Spinal cord (tissue), 10 donors: ENCODE data around the gene C1orf87. TPM values are rescaled to one million over a fixed set of nuclear protein-coding genes. Genes with fewer than 3 reads are reported as not detected.

Experiments used
- DNase-seq, 6 donors: peaks; one replicate each; pipeline versions ENCODE4 v3.0.0 to v3.0.0-alpha.2; 2013 to 2015; ENCODE audit warnings: low spot score in 6 of 6, low read depth in 4 of 6
- H3K27ac ChIP-seq: one replicate; pipeline ENCODE4 v1.5.1; 2013; ENCODE audit warnings: low read depth, low read length, control low read depth
- H3K27me3 ChIP-seq: one replicate; pipeline ENCODE4 v1.6.1; 2013; ENCODE audit warnings: low read length; ENCODE audit not compliant: control insufficient read depth, insufficient read depth
- H3K36me3 ChIP-seq: one replicate; pipeline ENCODE4 v1.6.1; 2013; ENCODE audit warnings: low read length; ENCODE audit not compliant: control insufficient read depth, insufficient read depth
- H3K4me1 ChIP-seq: one replicate; pipeline ENCODE4 v1.6.1; 2013; ENCODE audit warnings: low read length; ENCODE audit not compliant: control insufficient read depth, insufficient read depth
- H3K4me3 ChIP-seq: one replicate; pipeline ENCODE4 v1.5.1; 2013; ENCODE audit warnings: low read depth, low read length, control low read depth
- H3K9me3 ChIP-seq: one replicate; pipeline ENCODE4 v1.6.1; 2013; ENCODE audit warnings: low read length; ENCODE audit not compliant: control insufficient read depth, insufficient read depth
- WGBS: methylation state at CpG from one replicate; pipeline ENCODE4 v1.1.5; 2013; ENCODE audit warnings: missing lambda C conversion rate; ENCODE audit not compliant: insufficient coverage; 5-methylcytosine and 5-hydroxymethylcytosine counted together
- polyA plus RNA-seq, 2 donors: library from polyadenylated mRNA; unstranded; fragments of 120-200 nt; gene quantifications; one replicate each; pipeline ENCODE4 v1.2.1, GENCODE V29; 2013; ENCODE audit not compliant: insufficient read length in 2 of 2
- total RNA-seq, 2 donors: library from RNA; depleted of rRNA in 1 of 2; stranded (reverse); fragments of 120-200 nt in 1 of 2; fragments of >200 nt in 1 of 2; gene quantifications; one replicate each; pipeline versions ENCODE4 v1.2.3 to v1.2.4, GENCODE V29; 2013 to 2014
- donor health status: healthy.

The C1orf87 gene
- total and polyA plus RNA-seq, 4 donors: 1.1 to 3.2 (median 1.6) TPM

- no peaks in the 10 kb centered on the region for H3K4me1 ChIP-seq
- H3K4me3 ChIP-seq: no peak overlapping the region
- no peak for DNase-seq
- H3K36me3 ChIP-seq: no peaks in the 10 kb centered on the region
- H3K27ac ChIP-seq: no peak overlapping the region
- peaks cover 6% of the 10 kb centered on the region for H3K9me3 ChIP-seq
- no peaks in the 10 kb centered on the region for H3K27me3 ChIP-seq
These were observed 28.7 kb downstream of the C1orf87 start for GRCh38 chr1:60044881-60045280.

- no peaks in the 10 kb centered on the region for H3K27me3 ChIP-seq
- no peak overlapping the region for H3K27ac ChIP-seq
- H3K36me3 ChIP-seq: no peaks in the 10 kb centered on the region
- H3K4me1 ChIP-seq: no peaks in the 10 kb centered on the region
- DNase-seq: no peak
- WGBS: no CpG with 5 or more reads among the region's 2 CpGs
- no peak overlapping the region for H3K4me3 ChIP-seq
- no peaks in the 10 kb centered on the region for H3K9me3 ChIP-seq
These were observed 31.8 kb downstream of the C1orf87 start for GRCh38 chr1:60041783-60042182.

- no peaks in the 10 kb centered on the region for H3K9me3 ChIP-seq
- H3K4me3 ChIP-seq: no peak overlapping the region
- 86% methylated on average over 1 of the region's 1 CpG for WGBS
- H3K36me3 ChIP-seq: no peaks in the 10 kb centered on the region
- no peak overlapping the region for H3K27ac ChIP-seq
- no peaks in the 10 kb centered on the region for H3K27me3 ChIP-seq
- no peak for DNase-seq
- no peaks in the 10 kb centered on the region for H3K4me1 ChIP-seq
These were observed 35.9 kb downstream of the C1orf87 start for GRCh38 chr1:60037669-60038068.

DNA sequence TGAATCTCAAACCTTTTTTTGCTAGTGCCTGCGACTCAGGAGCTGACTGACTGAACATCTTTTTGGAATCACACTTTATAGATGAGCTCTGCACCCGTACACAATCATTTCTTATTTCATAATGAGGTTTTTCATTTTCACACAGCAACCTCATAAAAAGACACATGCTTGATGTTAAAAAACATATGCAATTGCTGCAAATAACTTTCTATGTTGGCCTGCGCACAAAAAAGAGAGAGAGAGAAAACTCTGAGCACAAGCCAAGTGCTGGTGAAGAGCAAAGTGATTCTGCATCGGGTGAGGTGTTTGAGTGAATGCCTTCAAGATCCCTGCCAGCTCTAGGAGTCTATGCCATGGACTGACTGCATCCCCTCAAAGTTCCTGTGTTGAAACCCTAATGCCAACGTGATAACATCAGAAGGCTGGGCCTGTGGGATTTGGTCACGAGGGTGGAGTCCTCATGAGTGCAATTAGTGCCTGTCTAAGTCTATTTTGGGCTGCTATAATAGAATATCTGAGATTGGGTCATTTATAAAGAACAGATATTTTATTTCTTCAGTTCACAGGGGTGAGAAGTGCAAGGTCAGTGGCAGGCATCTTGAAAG, 36.6 kb downstream of the C1orf87 start:
- Histone ChIP-seq H3K27ac (no peak overlapping the region), H3K9me3 (no peaks in the 10 kb centered on the region), H3K36me3 (no peaks in the 10 kb centered on the region), H3K27me3 (no peaks in the 10 kb centered on the region), H3K4me1 (no peaks in the 10 kb centered on the region), H3K4me3 (no peak overlapping the region)
- DNase-seq: peak in 2 of 6 donors; percentile 26 to 70
- WGBS: 77% methylated on average over 4 of the region's 6 CpGs

GRCh38 chr1:60035921-60036320, 37.6 kb downstream of the C1orf87 start:
- H3K4me3 ChIP-seq: no peak overlapping the region
- no peaks in the 10 kb centered on the region for H3K36me3 ChIP-seq
- no peak overlapping the region for H3K27ac ChIP-seq
- no peaks in the 10 kb centered on the region for H3K9me3 ChIP-seq
- no peaks in the 10 kb centered on the region for H3K4me1 ChIP-seq
- peak in 1 of 6 donors; percentile 50 for DNase-seq
- WGBS: 100% methylated on average over 1 of the region's 2 CpGs
- no peaks in the 10 kb centered on the region for H3K27me3 ChIP-seq

DNA sequence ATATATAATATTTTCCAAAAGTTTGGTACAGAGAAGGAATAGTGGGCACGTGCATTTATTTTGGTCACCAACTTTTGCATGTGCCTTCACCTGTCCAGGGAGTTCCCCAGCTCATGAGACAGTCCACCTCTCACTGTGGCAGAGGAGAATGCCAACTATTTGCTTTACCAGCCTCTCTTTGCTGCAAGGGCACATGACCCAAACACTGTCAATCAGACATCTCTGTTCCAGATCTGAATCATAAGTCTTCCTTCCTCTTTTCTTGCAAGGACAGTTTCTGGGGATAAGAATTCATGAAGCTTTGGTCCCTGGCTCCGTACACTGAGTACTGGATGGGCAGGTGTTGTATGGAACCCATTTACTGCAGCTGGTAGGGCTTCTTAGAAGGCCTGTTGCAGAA, 38.6 kb downstream of the C1orf87 start:
- Histone ChIP-seq H3K9me3 (no peaks in the 10 kb centered on the region), H3K4me3 (no peak overlapping the region), H3K27me3 (no peaks in the 10 kb centered on the region), H3K36me3 (no peaks in the 10 kb centered on the region), H3K27ac (no peak overlapping the region), H3K4me1 (no peaks in the 10 kb centered on the region)
- DNase-seq: no peak
- WGBS: no CpG with 5 or more reads among the region's 2 CpGs

DNA sequence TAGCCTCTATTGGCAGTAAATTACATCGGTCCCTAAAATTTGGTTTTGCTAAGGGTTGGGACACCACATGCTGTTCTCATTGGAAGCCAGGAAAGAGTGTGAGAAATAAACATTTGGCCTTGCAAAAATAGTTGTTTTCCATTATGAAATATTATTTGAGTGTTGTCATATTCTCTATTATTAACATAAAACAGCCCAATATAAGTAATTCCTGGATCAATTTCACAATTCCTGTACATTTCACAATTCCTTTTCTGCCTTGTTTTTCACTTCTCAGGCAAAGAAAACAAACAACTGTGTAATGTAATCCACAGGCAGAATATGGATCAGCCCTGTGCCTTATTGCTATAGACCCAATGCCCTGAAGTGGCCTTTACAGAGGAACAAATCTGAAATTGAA, 40.5 kb downstream of the C1orf87 start:
- no peaks in the 10 kb centered on the region for H3K36me3 ChIP-seq
- H3K4me3 ChIP-seq: no peak overlapping the region
- no peak for DNase-seq
- no peaks in the 10 kb centered on the region for H3K4me1 ChIP-seq
- no peak overlapping the region for H3K27ac ChIP-seq
- H3K9me3 ChIP-seq: no peaks in the 10 kb centered on the region
- WGBS: no CpG with 5 or more reads among the region's 1 CpG
- H3K27me3 ChIP-seq: no peaks in the 10 kb centered on the region

GRCh38 chr1:60031146-60031545, 42.4 kb downstream of the C1orf87 start:
- no peaks in the 10 kb centered on the region for H3K27me3 ChIP-seq
- no peak overlapping the region for H3K27ac ChIP-seq
- 90% methylated on average over 2 of the region's 3 CpGs for WGBS
- H3K4me3 ChIP-seq: no peak overlapping the region
- peak in 2 of 6 donors; percentile 28 to 65 for DNase-seq
- H3K9me3 ChIP-seq: no peaks in the 10 kb centered on the region
- H3K36me3 ChIP-seq: no peaks in the 10 kb centered on the region
- H3K4me1 ChIP-seq: no peaks in the 10 kb centered on the region

- Histone ChIP-seq H3K4me3 (no peak overlapping the region), H3K9me3 (no peaks in the 10 kb centered on the region), H3K36me3 (no peaks in the 10 kb centered on the region), H3K4me1 (no peaks in the 10 kb centered on the region), H3K27me3 (no peaks in the 10 kb centered on the region), H3K27ac (no peak overlapping the region)
- no peak for DNase-seq
These were observed 48.0 kb downstream of the C1orf87 start for GRCh38 chr1:60025552-60025951.

DNA sequence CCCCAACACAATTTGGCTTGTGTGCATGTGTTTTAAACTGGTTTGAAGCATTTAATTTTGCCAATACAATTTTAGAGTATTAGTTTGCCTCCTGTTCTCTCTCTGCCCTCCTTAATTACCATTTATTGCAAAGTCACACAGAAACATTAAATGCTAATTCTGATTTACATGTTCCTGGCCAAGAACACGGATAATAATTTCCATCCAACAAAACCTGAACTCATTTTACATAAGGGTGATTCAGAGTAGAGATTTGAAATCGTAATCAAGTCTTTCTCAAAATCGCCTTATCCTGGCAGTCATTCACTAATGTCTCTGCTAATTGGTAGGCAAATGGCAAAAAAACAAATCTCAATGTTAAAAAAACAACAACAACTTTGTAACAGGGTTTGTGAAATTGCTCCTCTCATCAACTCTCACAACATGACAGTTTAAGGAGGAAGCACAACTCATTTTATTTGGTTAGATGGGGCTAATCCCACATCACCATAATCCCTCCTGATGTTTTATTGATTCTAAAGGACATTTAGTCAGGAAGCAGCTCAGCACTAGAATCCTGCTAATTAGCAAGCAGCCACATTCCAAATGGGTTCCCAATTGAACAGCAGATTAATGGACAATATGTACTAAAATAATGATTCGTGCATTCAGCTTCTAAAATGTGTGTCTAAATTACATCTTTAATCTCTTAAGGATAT, 55.9 kb downstream of the C1orf87 start:
- Histone ChIP-seq H3K27me3 (no peaks in the 10 kb centered on the region), H3K9me3 (no peaks in the 10 kb centered on the region), H3K4me1 (no peaks in the 10 kb centered on the region), H3K4me3 (no peak overlapping the region), H3K27ac (no peak overlapping the region), H3K36me3 (no peaks in the 10 kb centered on the region)
- DNase-seq: peak in 2 of 6 donors; percentile 24 to 85
- no CpG with 5 or more reads among the region's 4 CpGs for WGBS
